ENCODE data around the gene LMBR1.
"Not testable (repeated sequence)": the region's sequence is repeated elsewhere in the genome, so short reads cannot be mapped to it uniquely, and the experiment has no call there.

Gene LMBR1

DNA sequence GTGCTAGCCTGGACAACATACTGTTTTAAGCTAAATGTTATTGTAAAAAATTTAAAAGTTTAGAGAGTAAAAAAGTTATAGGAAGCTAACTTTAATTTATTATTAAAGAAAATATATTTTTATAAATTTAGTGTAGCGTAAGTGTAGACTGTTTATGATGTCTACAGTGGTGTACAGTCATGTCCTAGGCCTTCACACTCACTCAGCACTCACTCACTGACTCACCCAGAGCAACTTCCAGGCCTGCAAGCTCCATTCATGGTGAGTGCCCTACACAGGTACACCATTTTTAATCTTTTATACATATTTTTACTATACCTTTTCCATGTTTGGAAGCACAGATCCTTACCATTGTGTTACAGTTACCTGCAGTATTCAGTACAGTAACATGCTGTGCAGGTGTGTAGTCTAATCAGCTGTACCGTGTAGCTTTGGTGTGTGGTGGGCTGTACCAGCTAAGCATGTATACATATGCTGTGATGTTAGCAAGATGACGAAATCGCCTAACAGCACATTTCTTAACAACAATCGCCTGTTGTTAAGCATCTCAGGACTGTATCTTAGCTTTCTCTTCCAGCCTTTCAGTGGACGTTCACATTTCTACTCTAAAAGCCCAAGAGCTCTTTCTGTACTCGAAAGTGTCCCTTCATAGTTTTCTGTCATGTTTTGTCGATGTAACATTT is 240.0 kb downstream of the LMBR1 start:
- no peak for ATAC-seq

- no peak for ATAC-seq
Measured at GRCh38 chr7:156651474-156651873, 241.5 kb downstream of the LMBR1 start.

DNA sequence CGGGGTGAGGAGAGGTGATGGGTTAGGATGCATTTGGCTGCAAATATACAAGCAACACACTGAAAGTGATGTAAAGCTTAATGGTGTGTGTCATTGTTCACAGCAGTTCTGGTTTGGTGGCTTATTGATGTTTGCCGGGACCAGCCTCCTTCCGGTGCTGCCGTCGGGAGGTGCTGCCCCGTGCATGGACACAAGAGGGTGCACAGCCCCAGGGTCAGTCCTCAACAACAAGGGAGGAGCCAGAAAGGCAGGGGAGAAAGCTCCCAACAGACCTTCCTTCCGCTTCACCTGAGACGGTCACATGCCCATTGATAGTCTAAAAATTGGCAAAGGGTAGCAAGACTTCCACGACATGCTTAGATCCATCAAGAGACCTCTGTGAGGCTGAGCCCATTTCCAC is 242.9 kb downstream of the LMBR1 start:
- no peak for ATAC-seq

- ATAC-seq = not testable (repeated sequence)
Measured at GRCh38 chr7:156647330-156647729, 245.7 kb downstream of the LMBR1 start.

DNA sequence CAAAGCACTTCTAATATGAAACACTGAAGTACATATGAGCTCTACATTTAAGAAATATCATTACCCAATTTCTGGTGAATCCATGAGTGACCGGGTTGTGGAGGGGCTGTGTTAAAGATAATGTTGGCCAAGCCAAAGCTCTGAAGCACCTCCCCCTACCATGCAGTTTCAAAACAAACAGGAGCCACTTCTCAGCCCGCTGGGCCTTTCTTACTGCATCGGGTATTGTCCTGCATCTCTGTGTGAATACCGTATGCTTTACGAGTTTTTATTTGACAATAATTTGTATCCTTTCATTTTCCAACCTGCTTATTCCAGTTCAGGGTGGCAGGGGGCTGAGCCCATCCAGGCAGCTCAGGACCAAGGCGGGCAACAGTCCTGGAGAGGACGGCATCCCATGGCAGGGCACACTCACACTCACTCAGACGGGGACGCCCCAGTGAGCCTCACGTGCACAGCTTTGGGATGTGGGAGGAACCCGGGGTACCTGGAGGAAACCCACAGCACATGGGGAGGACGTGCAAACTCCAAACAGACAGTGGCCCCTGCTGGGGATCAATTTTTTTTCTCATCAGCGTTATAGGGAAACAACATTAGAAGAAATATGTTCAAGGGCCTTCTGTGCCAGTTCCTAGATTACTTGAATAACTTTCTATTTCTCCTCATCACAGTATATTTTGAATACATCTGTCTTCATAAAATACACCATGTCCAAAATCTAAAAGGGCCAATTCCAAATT is 250.5 kb downstream of the LMBR1 start:
- no peak for ATAC-seq

DNA sequence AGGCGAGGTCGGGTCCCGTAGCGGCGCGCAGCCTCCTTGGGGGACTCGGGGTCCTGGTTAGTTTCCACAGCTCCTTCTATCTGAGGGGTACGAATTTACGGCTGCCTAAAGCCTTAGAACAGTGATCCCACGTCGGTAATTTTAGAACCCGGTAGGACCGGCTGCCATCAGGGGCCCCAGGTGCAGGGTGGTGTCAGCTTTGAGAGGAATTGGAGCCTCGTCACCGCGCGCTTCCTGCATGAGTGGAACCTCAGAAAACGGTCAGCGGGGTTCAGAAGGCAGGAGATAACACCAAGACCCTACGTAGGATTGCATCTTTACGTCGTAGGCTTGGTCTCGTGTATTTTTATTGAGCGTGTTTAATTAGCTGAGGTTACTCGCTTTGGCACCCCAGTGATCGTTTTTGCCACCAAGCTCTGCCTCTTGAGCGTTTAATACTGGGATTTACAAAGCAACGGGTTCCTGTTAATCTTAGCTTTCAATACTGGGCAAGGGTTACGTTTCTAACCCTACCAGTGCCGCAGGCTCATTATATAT is 252.0 kb downstream of the LMBR1 start:
- peak; percentile 66 to 68 for ATAC-seq

- ATAC-seq = peak; percentile 81 to 88
Measured at GRCh38 chr7:156640257-156640948, 252.6 kb downstream of the LMBR1 start, which contains the start of gene RNF32. RNF32 (plus strand) TSS chr7:156640774; CDS start chr7:156643878, 3,104 bp downstream.

DNA sequence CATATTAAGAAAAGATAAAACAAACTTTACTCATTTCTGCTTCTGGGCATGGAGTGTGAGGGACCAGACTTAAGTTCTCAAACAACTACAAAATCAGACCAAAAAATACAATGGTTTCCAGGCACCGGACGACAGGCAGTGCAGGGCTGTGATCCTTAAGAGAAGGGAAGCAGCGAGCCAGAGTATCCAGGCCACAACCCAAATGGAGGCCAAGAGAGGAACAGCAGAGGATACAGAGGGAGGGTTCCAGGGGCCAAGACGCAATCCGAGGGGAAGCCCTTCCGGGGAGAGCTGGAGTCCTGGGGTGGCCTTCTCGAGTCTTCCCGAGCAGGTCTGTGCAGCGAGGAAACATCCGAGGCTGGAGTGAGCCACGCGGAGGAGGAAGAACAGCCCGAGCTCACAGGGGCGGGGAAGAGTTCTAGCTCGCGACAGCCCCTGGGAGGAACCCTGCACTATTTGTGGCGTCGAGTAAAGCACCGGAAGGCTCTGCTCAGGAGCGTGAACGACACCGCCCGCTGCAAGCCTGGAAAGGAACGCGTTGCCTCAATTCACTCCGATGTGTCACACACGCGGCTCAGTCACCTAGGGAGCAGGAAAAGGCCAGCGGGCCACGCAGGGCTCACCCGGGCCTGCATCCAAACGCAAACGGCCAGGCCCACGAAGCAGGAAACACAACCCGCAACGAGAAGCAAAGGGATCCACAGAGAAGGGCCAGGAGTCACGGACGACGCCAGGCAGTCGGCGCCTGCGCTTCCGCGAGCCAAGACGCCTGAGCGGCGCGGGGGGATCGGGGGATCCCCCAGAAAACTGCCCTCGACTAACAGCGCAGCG is 253.3 kb downstream of the LMBR1 start:
- ATAC-seq = no peak

DNA sequence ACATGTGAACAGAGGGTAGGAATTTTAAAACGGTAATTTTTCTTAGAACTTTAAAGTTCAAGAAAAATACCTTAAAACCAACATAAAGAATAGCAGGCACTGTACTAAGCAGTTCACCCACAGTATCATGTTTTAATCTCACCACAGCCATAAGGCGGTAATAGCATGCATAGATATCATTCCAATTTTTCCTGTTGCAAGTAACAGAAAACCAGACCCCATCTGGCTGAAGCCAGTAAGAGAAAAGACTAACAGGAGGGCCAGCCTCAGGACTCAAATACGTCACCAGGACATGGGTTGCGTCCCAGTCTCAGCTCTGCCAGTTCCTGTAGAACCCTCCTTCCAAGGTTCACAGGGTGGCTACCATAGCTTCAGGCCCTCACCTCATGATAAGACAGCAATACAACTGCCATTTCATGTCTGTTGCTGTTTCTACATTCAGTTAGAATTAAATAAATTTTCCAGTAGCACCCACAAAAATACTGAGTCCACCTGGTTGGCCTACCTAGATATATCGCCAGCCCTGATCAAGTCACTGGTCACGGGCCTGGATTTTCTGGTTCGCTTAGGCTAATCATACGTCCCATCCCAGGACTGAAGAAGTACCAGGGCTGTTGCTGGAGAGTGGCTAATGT is 254.4 kb downstream of the LMBR1 start:
- ATAC-seq = no peak

DNA sequence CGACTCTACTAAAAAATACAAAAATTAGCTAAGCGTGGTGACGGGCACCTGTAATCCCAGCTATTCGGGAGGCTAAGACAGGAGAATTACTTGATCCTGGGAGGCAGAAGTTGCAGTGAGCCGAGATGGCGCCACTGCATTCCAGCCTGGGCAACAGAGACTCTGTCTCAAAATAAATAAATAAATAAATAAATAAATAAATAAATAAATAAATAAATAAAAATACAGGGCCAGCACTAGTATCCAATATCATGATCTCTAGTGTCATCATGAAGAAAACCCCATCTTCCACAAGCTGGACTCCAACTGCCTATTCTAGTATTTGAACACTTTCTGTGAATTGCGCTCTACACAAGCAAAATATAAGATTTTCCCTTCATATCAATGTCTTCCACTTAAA is 255.9 kb downstream of the LMBR1 start:
- ATAC-seq = not testable (repeated sequence)

- no peak for ATAC-seq
Measured at GRCh38 chr7:156635529-156636385, 257.2 kb downstream of the LMBR1 start.

- no peak for ATAC-seq
Measured at GRCh38 chr7:156634117-156634516, 258.9 kb downstream of the LMBR1 start.

GRCh38 chr7:156629873-156630272 is 263.1 kb downstream of the LMBR1 start:
- ATAC-seq = no peak

DNA sequence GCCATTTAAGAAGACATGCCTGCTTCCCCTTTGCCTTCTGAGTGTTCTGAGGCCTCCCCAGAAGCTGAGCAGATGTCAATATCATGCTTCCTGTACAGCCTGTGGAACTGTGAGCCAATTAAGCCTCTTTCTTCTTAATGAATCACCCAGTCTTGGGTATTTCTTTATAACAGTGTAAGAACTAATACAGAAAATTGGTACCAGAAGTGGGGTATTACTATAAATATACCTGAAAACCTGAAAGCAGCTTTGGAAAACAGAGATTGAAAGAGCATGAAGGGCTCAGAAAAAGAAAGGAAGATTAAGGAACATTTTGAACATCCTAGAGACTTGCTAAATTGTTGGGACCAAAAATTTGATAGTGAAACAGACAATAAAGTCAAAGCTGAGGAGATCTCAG is 264.4 kb downstream of the LMBR1 start:
- no peak for ATAC-seq
